ENCODE data around the gene NPIPB8. TPM values are rescaled to one million over a fixed set of nuclear protein-coding genes. Genes with fewer than 3 reads are reported as not detected.
"Not testable (repeated sequence)": the region's sequence is repeated elsewhere in the genome, so short reads cannot be mapped to it uniquely, and the experiment has no call there.

The NPIPB8 gene
- not detected in 2 replicates for polyA plus RNA-seq (2014; cell fraction: cytosol; rRNA removed)
- not detected in 2 replicates for polyA plus RNA-seq (2014; cell fraction: nucleus; rRNA removed)

- not testable (repeated sequence) for DNase-seq (ENCODE audit: low spot score)
These were observed at the start of gene NPIPB8 for GRCh38 chr16:28637765-28638164. Gene NPIPB8, plus strand, starts transcription at chr16:28638065. Its CDS starts 296 bp downstream, at chr16:28638361.

- no peak for DNase-seq (ENCODE audit: low spot score)
These were observed 48.8 kb upstream of the NPIPB8 start for GRCh38 chr16:28589069-28589468.

GRCh38 chr16:28589930-28590329 is 47.9 kb upstream of the NPIPB8 start:
- no peak for DNase-seq (ENCODE audit: low spot score)

- DNase-seq (ENCODE audit: low spot score): no peak
These were observed 47.2 kb upstream of the NPIPB8 start for GRCh38 chr16:28590384-28591340.

GRCh38 chr16:28591355-28591754 is 46.5 kb upstream of the NPIPB8 start:
- DNase-seq (ENCODE audit: low spot score): no peak

GRCh38 chr16:28592511-28592910 is 45.4 kb upstream of the NPIPB8 start:
- DNase-seq (ENCODE audit: low spot score): no peak

- DNase-seq (ENCODE audit: low spot score): no peak
These were observed 44.8 kb upstream of the NPIPB8 start for GRCh38 chr16:28592979-28593553.

GRCh38 chr16:28595451-28595850 is 42.4 kb upstream of the NPIPB8 start:
- not testable (repeated sequence) for DNase-seq (ENCODE audit: low spot score)

GRCh38 chr16:28596115-28596630 is 41.7 kb upstream of the NPIPB8 start:
- no peak for DNase-seq (ENCODE audit: low spot score)

GRCh38 chr16:28596840-28597691 is 40.8 kb upstream of the NPIPB8 start, which contains the start of gene SULT1A2:
Gene SULT1A2, minus strand, starts transcription at chr16:28597050. Its CDS starts 1,120 bp downstream, at chr16:28595930.
- no peak for DNase-seq (ENCODE audit: low spot score)

GRCh38 chr16:28597692-28598261 is 40.1 kb upstream of the NPIPB8 start:
- DNase-seq (ENCODE audit: low spot score): peak; percentile 37

GRCh38 chr16:28599377-28600285 is 38.2 kb upstream of the NPIPB8 start:
- DNase-seq (ENCODE audit: low spot score): not testable (repeated sequence)

- not testable (repeated sequence) for DNase-seq (ENCODE audit: low spot score)
These were observed 36.9 kb upstream of the NPIPB8 start for GRCh38 chr16:28600965-28601364.

GRCh38 chr16:28601589-28601988 is 36.3 kb upstream of the NPIPB8 start:
- DNase-seq (ENCODE audit: low spot score): not testable (repeated sequence)

GRCh38 chr16:28602062-28602461 is 35.8 kb upstream of the NPIPB8 start:
- not testable (repeated sequence) for DNase-seq (ENCODE audit: low spot score)

- DNase-seq (ENCODE audit: low spot score): no peak
These were observed 35.3 kb upstream of the NPIPB8 start for GRCh38 chr16:28602529-28602928.

- DNase-seq (ENCODE audit: low spot score): no peak
These were observed 34.3 kb upstream of the NPIPB8 start for GRCh38 chr16:28603381-28604185.

GRCh38 chr16:28604186-28604565 is 33.7 kb upstream of the NPIPB8 start:
- DNase-seq (ENCODE audit: low spot score): no peak
